GM23338 (cell line): Measurements from ENCODE around the gene DTNB.

Experiments used
- CREB1 ChIP-seq: fragments of 250-450 bp; sonication (Bioruptor Pico); IDR thresholded peaks from 2 replicates; pipeline ENCODE4 v1.5.0; 2020; ENCODE audit warnings: low read depth, mild to moderate bottlenecking, moderate library complexity
- ETS1 ChIP-seq: IDR thresholded peaks from 2 replicates; pipeline ENCODE4 v1.6.1; 2016; ENCODE audit warnings: antibody characterized with exemption
- EZH2 ChIP-seq: fragments of 200-600 bp; sonication (generic); IDR thresholded peaks from one replicate; pipeline ENCODE4 v1.8.0; 2017; ENCODE audit warnings: antibody characterized with exemption, mild to moderate bottlenecking, low read depth; ENCODE audit not compliant: unreplicated experiment
- EZH2phosphoT487 ChIP-seq: fragments of 200-600 bp; sonication (generic); IDR thresholded peaks from one replicate; pipeline ENCODE4 v1.8.1; 2018; ENCODE audit warnings: antibody characterized with exemption; ENCODE audit not compliant: unreplicated experiment
- JUNB ChIP-seq: IDR thresholded peaks from one replicate; pipeline ENCODE4 v1.6.1; 2016; ENCODE audit warnings: antibody characterized with exemption; ENCODE audit not compliant: unreplicated experiment
- POLR2AphosphoS5 ChIP-seq: IDR thresholded peaks from 2 replicates; pipeline ENCODE4 v1.6.1; 2016; ENCODE audit warnings: antibody characterized with exemption, low read depth
- ZNF114 ChIP-seq: fragments of 250-450 bp; sonication (Bioruptor Pico); IDR thresholded peaks from 2 replicates; pipeline ENCODE4 v1.5.0; 2020; ENCODE audit warnings: mild to moderate bottlenecking, moderate library complexity
- TF ChIP-seq, protein P1 (sequence below), 2 experiments: fragments of 200-600 bp in 1 of 2; sonication (generic) in 1 of 2; conservative IDR thresholded peaks; 2 replicates each; pipeline versions ENCODE4 v1.5.1 to v1.6.1; 2016 to 2017; ENCODE audit warnings: antibody characterized with exemption in 2 of 2, low read depth in 2 of 2, mild to moderate bottlenecking in 2 of 2, moderate library complexity in 1 of 2
- TF ChIP-seq, protein P2 (sequence below): IDR thresholded peaks from one replicate; pipeline ENCODE4 v1.6.1; 2018; ENCODE audit warnings: antibody characterized with exemption; ENCODE audit not compliant: unreplicated experiment

GRCh38 chr2:25532521-25532920, 140.9 kb downstream of the DTNB start:
- TF ChIP-seq, protein P1, sequence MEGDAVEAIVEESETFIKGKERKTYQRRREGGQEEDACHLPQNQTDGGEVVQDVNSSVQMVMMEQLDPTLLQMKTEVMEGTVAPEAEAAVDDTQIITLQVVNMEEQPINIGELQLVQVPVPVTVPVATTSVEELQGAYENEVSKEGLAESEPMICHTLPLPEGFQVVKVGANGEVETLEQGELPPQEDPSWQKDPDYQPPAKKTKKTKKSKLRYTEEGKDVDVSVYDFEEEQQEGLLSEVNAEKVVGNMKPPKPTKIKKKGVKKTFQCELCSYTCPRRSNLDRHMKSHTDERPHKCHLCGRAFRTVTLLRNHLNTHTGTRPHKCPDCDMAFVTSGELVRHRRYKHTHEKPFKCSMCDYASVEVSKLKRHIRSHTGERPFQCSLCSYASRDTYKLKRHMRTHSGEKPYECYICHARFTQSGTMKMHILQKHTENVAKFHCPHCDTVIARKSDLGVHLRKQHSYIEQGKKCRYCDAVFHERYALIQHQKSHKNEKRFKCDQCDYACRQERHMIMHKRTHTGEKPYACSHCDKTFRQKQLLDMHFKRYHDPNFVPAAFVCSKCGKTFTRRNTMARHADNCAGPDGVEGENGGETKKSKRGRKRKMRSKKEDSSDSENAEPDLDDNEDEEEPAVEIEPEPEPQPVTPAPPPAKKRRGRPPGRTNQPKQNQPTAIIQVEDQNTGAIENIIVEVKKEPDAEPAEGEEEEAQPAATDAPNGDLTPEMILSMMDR (conservative IDR thresholded peaks at IDR 0.05; ENCODE audit: low read depth in 2 of 2) = no peak
- no peak for TF ChIP-seq EZH2
- no peak for TF ChIP-seq POLR2AphosphoS5
- TF ChIP-seq, protein P2, sequence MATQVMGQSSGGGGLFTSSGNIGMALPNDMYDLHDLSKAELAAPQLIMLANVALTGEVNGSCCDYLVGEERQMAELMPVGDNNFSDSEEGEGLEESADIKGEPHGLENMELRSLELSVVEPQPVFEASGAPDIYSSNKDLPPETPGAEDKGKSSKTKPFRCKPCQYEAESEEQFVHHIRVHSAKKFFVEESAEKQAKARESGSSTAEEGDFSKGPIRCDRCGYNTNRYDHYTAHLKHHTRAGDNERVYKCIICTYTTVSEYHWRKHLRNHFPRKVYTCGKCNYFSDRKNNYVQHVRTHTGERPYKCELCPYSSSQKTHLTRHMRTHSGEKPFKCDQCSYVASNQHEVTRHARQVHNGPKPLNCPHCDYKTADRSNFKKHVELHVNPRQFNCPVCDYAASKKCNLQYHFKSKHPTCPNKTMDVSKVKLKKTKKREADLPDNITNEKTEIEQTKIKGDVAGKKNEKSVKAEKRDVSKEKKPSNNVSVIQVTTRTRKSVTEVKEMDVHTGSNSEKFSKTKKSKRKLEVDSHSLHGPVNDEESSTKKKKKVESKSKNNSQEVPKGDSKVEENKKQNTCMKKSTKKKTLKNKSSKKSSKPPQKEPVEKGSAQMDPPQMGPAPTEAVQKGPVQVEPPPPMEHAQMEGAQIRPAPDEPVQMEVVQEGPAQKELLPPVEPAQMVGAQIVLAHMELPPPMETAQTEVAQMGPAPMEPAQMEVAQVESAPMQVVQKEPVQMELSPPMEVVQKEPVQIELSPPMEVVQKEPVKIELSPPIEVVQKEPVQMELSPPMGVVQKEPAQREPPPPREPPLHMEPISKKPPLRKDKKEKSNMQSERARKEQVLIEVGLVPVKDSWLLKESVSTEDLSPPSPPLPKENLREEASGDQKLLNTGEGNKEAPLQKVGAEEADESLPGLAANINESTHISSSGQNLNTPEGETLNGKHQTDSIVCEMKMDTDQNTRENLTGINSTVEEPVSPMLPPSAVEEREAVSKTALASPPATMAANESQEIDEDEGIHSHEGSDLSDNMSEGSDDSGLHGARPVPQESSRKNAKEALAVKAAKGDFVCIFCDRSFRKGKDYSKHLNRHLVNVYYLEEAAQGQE = no peak
- no peak for TF ChIP-seq CREB1 (CRISPR knock-in tag)
- no peak for TF ChIP-seq EZH2phosphoT487
- TF ChIP-seq ZNF114 (CRISPR knock-in tag) = no peak
- no peak for TF ChIP-seq JUNB
- TF ChIP-seq ETS1 = no peak
